Left lung (tissue), 10 donors: Measurements from ENCODE around the gene DSCAML1. TPM values are rescaled to one million over a fixed set of nuclear protein-coding genes. Genes with fewer than 3 reads are reported as not detected.

ENCODE experiments used
- ATAC-seq: fragments of 200-7000 bp; cut with Tn5 transposase; one replicate; pipeline ENCODE4 v1.9.1; 2020; ENCODE audit warnings: moderate library complexity
- DNase-seq, 4 donors: peaks; one replicate each; pipeline ENCODE4 v3.0.0-alpha.2; 2013 to 2020
- H3K27ac ChIP-seq, 2 donors: fragments of 200-600 bp; sonication (generic) in 1 of 2; one replicate each; pipeline versions ENCODE4 v1.5.0 to v1.8.0; 2020 to 2021
- H3K27me3 ChIP-seq, 2 donors: fragments of 200-600 bp; sonication (generic) in 1 of 2; one replicate each; pipeline versions ENCODE4 v1.5.0 to v1.8.0; 2020 to 2021
- H3K36me3 ChIP-seq, 2 donors: fragments of 200-600 bp; sonication (generic) in 1 of 2; one replicate each; pipeline versions ENCODE4 v1.5.0 to v1.8.0; 2020 to 2021
- H3K4me1 ChIP-seq, 2 donors: fragments of 200-600 bp; one replicate each; pipeline ENCODE4 v1.8.0; 2021
- H3K4me3 ChIP-seq, 2 donors: fragments of 200-600 bp; sonication (generic) in 1 of 2; one replicate each; pipeline versions ENCODE4 v1.5.0 to v1.8.0; 2020 to 2021; ENCODE audit warnings: mild to moderate bottlenecking in 1 of 2
- H3K9me3 ChIP-seq, 2 donors: fragments of 200-600 bp; sonication (generic) in 1 of 2; one replicate each; pipeline versions ENCODE4 v1.5.0 to v1.8.0; 2020 to 2021
- intact Hi-C, 2 donors: fragments of 100-400 bp; cut with DNase I; formaldehyde crosslinking; loops; one replicate each; pipeline versions ENCODE4 v1.11.2 to v1.14.2; 2022
- polyA plus RNA-seq, 6 donors: library from polyadenylated mRNA; unstranded; fragments of 120-200 nt; gene quantifications; one replicate each; pipeline ENCODE4 v1.2.1, GENCODE V29; 2013; ENCODE audit not compliant: insufficient read length in 6 of 6
- total RNA-seq, 2 donors: library from RNA; stranded (reverse); fragmentation: NEBNext Ultra II Directional; extraction: Animal tissue kit (Norgen Biotek cat#: 25700); gene quantifications; one replicate each; pipeline ENCODE4 v1.2.1, GENCODE V29; 2021
- TF ChIP-seq, protein P1 (sequence below), 2 donors: fragments of 200-600 bp; sonication (generic) in 1 of 2; IDR thresholded peaks; one replicate each; pipeline versions ENCODE4 v1.5.0 to v1.8.0; 2021; ENCODE audit warnings: antibody characterized with exemption in 2 of 2
- donor health status: DM: no; HTN: yes; CAD: no.
- donor health status: DM: no; HTN: no; CAD: no.

DSCAML1 gene
- total and polyA plus RNA-seq, 8 donors = 0.35 to 1.8 (median 1.2) TPM

DNA sequence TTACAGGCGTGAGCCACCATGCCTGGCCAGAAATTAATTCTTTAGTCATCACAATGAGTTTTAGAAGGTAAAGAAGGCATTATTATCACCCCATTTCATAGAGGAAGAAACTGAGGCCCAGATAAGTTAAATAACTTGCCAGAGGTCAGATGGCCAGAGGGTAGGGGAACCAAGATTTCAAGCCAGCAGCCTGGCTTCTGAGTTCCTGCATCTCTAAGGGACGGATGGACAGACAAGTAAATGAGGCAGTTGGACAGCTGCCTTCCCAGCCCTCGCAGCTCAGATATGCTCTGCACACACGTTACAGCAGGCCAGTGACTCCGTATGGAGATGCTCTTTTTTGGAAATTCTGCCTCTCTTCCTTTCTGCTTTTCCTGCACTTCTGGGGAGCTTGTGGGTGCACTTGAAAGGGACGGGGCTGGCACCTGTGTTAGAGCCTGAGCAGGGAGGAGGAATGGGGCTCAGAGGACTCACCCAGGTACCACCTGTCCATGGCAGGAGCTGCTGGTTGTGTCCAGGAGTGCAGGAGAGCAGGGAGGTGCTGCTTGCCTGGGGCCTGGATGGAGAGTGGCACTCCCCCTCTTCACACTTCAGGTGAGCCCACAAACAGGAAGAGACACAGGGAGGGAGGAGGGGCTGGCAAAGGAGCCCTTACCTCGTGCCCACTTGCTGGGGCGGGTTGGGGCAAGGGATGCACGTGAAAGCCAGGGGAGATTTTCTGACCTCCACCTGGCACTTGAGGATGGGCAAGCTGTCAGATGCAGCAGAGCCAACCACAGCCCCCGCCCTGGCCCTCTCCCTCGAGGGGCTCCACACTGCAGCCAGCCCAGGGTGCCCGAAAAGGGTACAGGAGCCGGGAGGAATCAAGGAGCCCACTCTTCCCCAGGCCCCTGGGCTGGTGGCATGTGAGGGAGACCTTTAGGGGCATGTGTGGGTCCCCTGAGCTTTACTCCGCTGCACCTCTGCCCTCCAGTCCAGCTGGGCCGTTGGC is 30.8 kb upstream of the DSCAML1 start:
- DNase-seq (no peak), ATAC-seq (no peak)
- peaks cover 16 to 73% of the 10 kb centered on the region in 2 donors for H3K4me1 ChIP-seq
- no peak overlapping the region for H3K27ac ChIP-seq
- H3K4me3 ChIP-seq = no peak overlapping the region
- TF ChIP-seq, protein P1, sequence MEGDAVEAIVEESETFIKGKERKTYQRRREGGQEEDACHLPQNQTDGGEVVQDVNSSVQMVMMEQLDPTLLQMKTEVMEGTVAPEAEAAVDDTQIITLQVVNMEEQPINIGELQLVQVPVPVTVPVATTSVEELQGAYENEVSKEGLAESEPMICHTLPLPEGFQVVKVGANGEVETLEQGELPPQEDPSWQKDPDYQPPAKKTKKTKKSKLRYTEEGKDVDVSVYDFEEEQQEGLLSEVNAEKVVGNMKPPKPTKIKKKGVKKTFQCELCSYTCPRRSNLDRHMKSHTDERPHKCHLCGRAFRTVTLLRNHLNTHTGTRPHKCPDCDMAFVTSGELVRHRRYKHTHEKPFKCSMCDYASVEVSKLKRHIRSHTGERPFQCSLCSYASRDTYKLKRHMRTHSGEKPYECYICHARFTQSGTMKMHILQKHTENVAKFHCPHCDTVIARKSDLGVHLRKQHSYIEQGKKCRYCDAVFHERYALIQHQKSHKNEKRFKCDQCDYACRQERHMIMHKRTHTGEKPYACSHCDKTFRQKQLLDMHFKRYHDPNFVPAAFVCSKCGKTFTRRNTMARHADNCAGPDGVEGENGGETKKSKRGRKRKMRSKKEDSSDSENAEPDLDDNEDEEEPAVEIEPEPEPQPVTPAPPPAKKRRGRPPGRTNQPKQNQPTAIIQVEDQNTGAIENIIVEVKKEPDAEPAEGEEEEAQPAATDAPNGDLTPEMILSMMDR (IDR thresholded peaks at IDR 0.05) = no peak
- intact Hi-C loops = no loop called here
- H3K9me3 ChIP-seq = no peaks in the 10 kb centered on the region
- no peaks in the 10 kb centered on the region for H3K27me3 ChIP-seq
- no peaks in the 10 kb centered on the region for H3K36me3 ChIP-seq

DNA sequence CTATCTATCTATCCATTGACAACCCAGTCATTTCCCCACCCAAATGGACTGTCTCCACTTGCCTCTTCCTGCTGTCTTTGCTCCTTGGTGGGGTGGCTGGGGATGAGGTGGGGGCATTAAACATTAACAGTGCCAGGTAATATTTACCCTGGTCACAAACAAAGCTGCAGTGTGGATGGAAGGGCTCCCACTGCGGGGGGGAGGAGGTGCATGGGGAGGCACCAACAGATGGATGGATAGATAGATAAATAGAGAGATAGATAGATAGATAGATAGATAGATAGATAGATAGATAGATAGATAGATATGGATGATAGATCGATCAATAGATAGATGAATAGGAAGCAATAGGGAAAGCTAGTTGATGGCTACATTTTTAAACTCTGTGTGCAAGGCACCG is 29.8 kb upstream of the DSCAML1 start:
- Histone ChIP-seq H3K9me3 (no peaks in the 10 kb centered on the region), H3K27me3 (no peaks in the 10 kb centered on the region), H3K4me3 (no peak overlapping the region), H3K36me3 (no peaks in the 10 kb centered on the region), H3K27ac (no peak overlapping the region), H3K4me1 (peaks cover 16 to 83% of the 10 kb centered on the region in 2 donors)
- intact Hi-C loops = no loop called here
- TF ChIP-seq, protein P1 (IDR thresholded peaks at IDR 0.05) = no peak
- DNase-seq (peak in 1 of 4 donors; percentile 4), ATAC-seq (no peak)

DNA sequence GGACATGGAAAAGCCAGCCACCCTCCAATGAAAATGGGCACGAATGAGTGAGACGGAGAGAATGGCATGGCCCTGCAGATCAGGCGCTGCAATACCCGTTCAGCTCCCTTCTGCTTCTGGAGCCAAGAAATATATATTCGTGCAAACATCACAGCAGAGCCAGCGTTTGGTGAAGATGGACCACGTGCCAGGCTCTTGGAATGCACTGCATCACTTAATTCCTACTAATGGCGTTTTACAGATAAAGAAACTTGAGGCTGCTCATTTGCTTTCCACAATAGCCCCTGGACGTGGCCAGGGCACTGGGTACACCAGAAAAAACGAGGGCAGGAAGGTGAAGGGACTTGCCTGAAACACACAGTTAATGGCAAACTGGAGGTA is 29.2 kb upstream of the DSCAML1 start:
- peaks cover 16 to 81% of the 10 kb centered on the region in 2 donors for H3K4me1 ChIP-seq
- DNase-seq = peak in 2 of 4 donors; percentile 2 to 50

DNA sequence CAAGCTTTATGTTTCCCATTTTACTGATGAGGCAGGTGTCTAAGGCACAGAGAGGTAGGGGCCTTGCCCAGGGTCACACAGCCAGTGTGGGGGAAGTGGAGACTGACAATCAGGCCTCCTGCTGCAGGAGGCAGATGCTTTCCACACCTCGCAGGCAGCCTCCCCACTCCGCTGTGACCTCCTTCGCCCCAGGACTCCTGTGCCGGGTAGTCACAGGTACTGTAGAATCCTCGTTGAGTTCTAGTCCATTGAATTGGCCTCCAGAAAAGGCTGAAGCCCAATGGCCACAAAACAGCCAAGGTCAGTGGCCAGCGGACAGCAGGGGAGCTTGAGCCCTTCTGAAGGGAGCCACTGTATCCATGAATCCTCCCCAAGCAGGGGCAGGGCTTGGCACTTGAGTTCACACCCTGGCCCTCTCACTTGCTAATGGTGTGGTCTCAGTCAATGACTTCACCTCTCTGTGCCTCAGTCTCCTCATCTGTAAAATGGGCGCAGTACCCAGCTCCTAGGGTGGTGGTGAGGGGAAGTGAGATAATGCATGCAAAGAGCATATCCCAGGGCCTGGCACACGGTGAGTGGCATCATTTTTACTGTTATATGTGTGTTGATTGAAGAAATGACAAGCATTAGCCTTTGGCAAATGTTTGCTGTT is 28.6 kb upstream of the DSCAML1 start:
- DNase-seq = peak in 1 of 4 donors; percentile 9

More for the DNA sequence above, 29.2 kb upstream of the DSCAML1 start:
- intact Hi-C loops = no loop called here
- no peak overlapping the region for H3K4me3 ChIP-seq
- TF ChIP-seq, protein P1 (IDR thresholded peaks at IDR 0.05) = no peak
- no peak for ATAC-seq
- no peaks in the 10 kb centered on the region for H3K27me3 ChIP-seq
- H3K36me3 ChIP-seq = no peaks in the 10 kb centered on the region
- no peak overlapping the region for H3K27ac ChIP-seq
- H3K9me3 ChIP-seq = no peaks in the 10 kb centered on the region

More for the DNA sequence above, 28.6 kb upstream of the DSCAML1 start:
- no peaks in the 10 kb centered on the region for H3K9me3 ChIP-seq
- H3K27me3 ChIP-seq = no peaks in the 10 kb centered on the region
- H3K4me1 ChIP-seq = peaks cover 16 to 76% of the 10 kb centered on the region in 2 donors
- H3K4me3 ChIP-seq = no peak overlapping the region
- intact Hi-C loops = no loop called here
- ATAC-seq = no peak
- no peak overlapping the region for H3K27ac ChIP-seq
- H3K36me3 ChIP-seq = no peaks in the 10 kb centered on the region
- TF ChIP-seq, protein P1 (IDR thresholded peaks at IDR 0.05) = no peak
